GM23338 (cell line): Measurements from ENCODE around the gene APCS. TPM values are rescaled to one million over a fixed set of nuclear protein-coding genes. Genes with fewer than 3 reads are reported as not detected.

Experiments used
- ATAC-seq: fragments of 200-7000 bp; cut with Tn5 transposase; 3 replicates; pipeline ENCODE4 v1.9.1; 2020
- DNase-seq: peaks from one replicate; pipeline ENCODE4 v3.0.0-alpha.2; 2015; ENCODE audit warnings: low spot score
- H2AFZ ChIP-seq: fragments of 200-600 bp; sonication (generic); 2 replicates; pipeline ENCODE4 v1.8.0; 2016; ENCODE audit warnings: antibody characterized with exemption, mild to moderate bottlenecking, moderate library complexity
- H3F3A ChIP-seq: fragments of 200-600 bp; sonication (generic); replicated peaks from 2 replicates; pipeline ENCODE4 v1.8.0; 2017; ENCODE audit warnings: antibody characterized with exemption, mixed run types, low read depth
- H3K27ac ChIP-seq: fragments of 200-600 bp; sonication (generic); 2 replicates; pipeline ENCODE4 v1.6.1; 2016; ENCODE audit warnings: low read depth
- H3K27me3 ChIP-seq: fragments of 200-600 bp; sonication (generic); 2 replicates; pipeline ENCODE4 v1.8.0; 2016; ENCODE audit warnings: mild to moderate bottlenecking, mixed run types, moderate library complexity; ENCODE audit not compliant: insufficient read depth
- H3K36me3 ChIP-seq: fragments of 200-600 bp; sonication (generic); 2 replicates; pipeline ENCODE4 v1.8.0; 2016; ENCODE audit warnings: mild to moderate bottlenecking; ENCODE audit not compliant: insufficient read depth
- H3K4me1 ChIP-seq: fragments of 200-600 bp; sonication (generic); 2 replicates; pipeline ENCODE4 v1.8.0; 2016; ENCODE audit warnings: mild to moderate bottlenecking, moderate library complexity; ENCODE audit not compliant: insufficient read depth
- H3K4me2 ChIP-seq: fragments of 200-600 bp; sonication (generic); 2 replicates; pipeline ENCODE4 v1.7.1; 2017; ENCODE audit warnings: mixed run types
- H3K4me3 ChIP-seq: fragments of 200-600 bp; sonication (generic); 2 replicates; pipeline ENCODE4 v1.6.1; 2016; ENCODE audit warnings: mixed run types
- H3K79me2 ChIP-seq: fragments of 200-600 bp; sonication (generic); replicated peaks from 2 replicates; pipeline ENCODE4 v1.8.0; 2017; ENCODE audit warnings: mild to moderate bottlenecking; ENCODE audit not compliant: insufficient read depth
- H3K9me2 ChIP-seq: fragments of 200-600 bp; sonication (generic); 2 replicates; pipeline ENCODE4 v1.8.0; 2017; ENCODE audit not compliant: insufficient read depth
- H4K20me1 ChIP-seq: fragments of 200-600 bp; sonication (generic); replicated peaks from 2 replicates; pipeline ENCODE4 v1.8.0; 2017; ENCODE audit warnings: mild to moderate bottlenecking; ENCODE audit not compliant: insufficient read depth
- H3K27ac Mint-ChIP-seq: 2 replicates; pipeline ENCODE4 v1.8.0; 2020; ENCODE audit warnings: inconsistent platforms, mild to moderate bottlenecking, moderate library complexity, mixed read lengths
- H3K27me3 Mint-ChIP-seq: 3 replicates; pipeline ENCODE4 v1.8.0; 2022; ENCODE audit warnings: low read depth, mild to moderate bottlenecking, moderate library complexity, mixed read lengths, inconsistent platforms; ENCODE audit not compliant: insufficient read depth, poor library complexity
- H3K36me3 Mint-ChIP-seq: 3 replicates; pipeline ENCODE4 v1.8.0; 2021; ENCODE audit warnings: low read depth, mild to moderate bottlenecking, inconsistent platforms, moderate library complexity, mixed read lengths
- H3K4me1 Mint-ChIP-seq: 3 replicates; pipeline ENCODE4 v1.8.0; 2020; ENCODE audit warnings: mild to moderate bottlenecking, inconsistent platforms, mixed read lengths
- H3K4me3 Mint-ChIP-seq: 3 replicates; pipeline ENCODE4 v1.8.0; 2021; ENCODE audit warnings: moderate library complexity, mild to moderate bottlenecking, inconsistent platforms, mixed read lengths
- H3K9me3 Mint-ChIP-seq: 3 replicates; pipeline ENCODE4 v1.8.0; 2020; ENCODE audit warnings: moderate library complexity, mild to moderate bottlenecking, inconsistent platforms, mixed read lengths
- CTCF ChIP-seq, 2 experiments: fragments of 200-600 bp in 1 of 2; sonication (generic) in 1 of 2; conservative IDR thresholded peaks; 2 replicates each; pipeline versions ENCODE4 v1.5.1 to v1.6.1; 2016 to 2017; ENCODE audit warnings: antibody characterized with exemption in 2 of 2, low read depth in 2 of 2, mild to moderate bottlenecking in 2 of 2, moderate library complexity in 1 of 2
- POLR2AphosphoS5 ChIP-seq: IDR thresholded peaks from 2 replicates; pipeline ENCODE4 v1.6.1; 2016; ENCODE audit warnings: antibody characterized with exemption, low read depth
- ZNF462 ChIP-seq: fragments of 250-450 bp; sonication (Bioruptor Pico); IDR thresholded peaks from 2 replicates; pipeline ENCODE4 v1.5.0; 2020; ENCODE audit warnings: mild to moderate bottlenecking, moderate library complexity
- long read RNA-seq: library from polyadenylated mRNA; unstranded; transcript quantifications from one replicate; pipeline ENCODE4 v2.0.0, GENCODE V29; 2020; ENCODE audit not compliant: unreplicated experiment
- polyA plus RNA-seq: library from polyadenylated mRNA; unstranded; fragments of >200 nt; fragmentation: Nextera tagmentation; extraction: Ambion mirVana; gene quantifications from 2 replicates; pipeline ENCODE4 v1.2.1, GENCODE V29; 2016
- total RNA-seq: library from RNA; depleted of rRNA; stranded (reverse); fragments of >200 nt; shearing (Covaris generic); gene quantifications from 2 replicates; pipeline ENCODE4 v1.2.3, GENCODE V29; 2014; rRNA removed
- TF ChIP-seq, protein P1 (sequence below): IDR thresholded peaks from one replicate; pipeline ENCODE4 v1.6.1; 2018; ENCODE audit warnings: antibody characterized with exemption; ENCODE audit not compliant: unreplicated experiment

Gene APCS
- total RNA-seq (not detected in 2 replicates), polyA plus RNA-seq (not detected in 2 replicates)
- long read RNA-seq = 0 reads

- H3F3A ChIP-seq = no peaks in the 10 kb centered on the region
- H3K4me3 ChIP-seq = no peak within 1 kb of the TSS
- TF ChIP-seq CTCF (conservative IDR thresholded peaks at IDR 0.05; ENCODE audit: low read depth in 2 of 2) = peak; percentile 13 to 33; a peak in 2 of 4 replicates
- TF ChIP-seq, protein P1, sequence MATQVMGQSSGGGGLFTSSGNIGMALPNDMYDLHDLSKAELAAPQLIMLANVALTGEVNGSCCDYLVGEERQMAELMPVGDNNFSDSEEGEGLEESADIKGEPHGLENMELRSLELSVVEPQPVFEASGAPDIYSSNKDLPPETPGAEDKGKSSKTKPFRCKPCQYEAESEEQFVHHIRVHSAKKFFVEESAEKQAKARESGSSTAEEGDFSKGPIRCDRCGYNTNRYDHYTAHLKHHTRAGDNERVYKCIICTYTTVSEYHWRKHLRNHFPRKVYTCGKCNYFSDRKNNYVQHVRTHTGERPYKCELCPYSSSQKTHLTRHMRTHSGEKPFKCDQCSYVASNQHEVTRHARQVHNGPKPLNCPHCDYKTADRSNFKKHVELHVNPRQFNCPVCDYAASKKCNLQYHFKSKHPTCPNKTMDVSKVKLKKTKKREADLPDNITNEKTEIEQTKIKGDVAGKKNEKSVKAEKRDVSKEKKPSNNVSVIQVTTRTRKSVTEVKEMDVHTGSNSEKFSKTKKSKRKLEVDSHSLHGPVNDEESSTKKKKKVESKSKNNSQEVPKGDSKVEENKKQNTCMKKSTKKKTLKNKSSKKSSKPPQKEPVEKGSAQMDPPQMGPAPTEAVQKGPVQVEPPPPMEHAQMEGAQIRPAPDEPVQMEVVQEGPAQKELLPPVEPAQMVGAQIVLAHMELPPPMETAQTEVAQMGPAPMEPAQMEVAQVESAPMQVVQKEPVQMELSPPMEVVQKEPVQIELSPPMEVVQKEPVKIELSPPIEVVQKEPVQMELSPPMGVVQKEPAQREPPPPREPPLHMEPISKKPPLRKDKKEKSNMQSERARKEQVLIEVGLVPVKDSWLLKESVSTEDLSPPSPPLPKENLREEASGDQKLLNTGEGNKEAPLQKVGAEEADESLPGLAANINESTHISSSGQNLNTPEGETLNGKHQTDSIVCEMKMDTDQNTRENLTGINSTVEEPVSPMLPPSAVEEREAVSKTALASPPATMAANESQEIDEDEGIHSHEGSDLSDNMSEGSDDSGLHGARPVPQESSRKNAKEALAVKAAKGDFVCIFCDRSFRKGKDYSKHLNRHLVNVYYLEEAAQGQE = no peak
- Mint-ChIP-seq H3K36me3 (no peaks in the 10 kb centered on the region), H3K4me1 (no peaks in the 10 kb centered on the region), H3K27me3 (no peaks in the 10 kb centered on the region), H3K9me3 (no peaks in the 10 kb centered on the region), H3K4me3 (no peak within 1 kb of the TSS), H3K27ac (no peak within 1 kb of the TSS)
- no peak within 1 kb of the TSS for H3K27ac ChIP-seq
- peak; percentile 26 for DNase-seq
- no peaks in the 10 kb centered on the region for H3K9me2 ChIP-seq
- H3K27me3 ChIP-seq = no peaks in the 10 kb centered on the region
- H3K79me2 ChIP-seq = no peaks in the 10 kb centered on the region
- H3K4me1 ChIP-seq = no peaks in the 10 kb centered on the region
- H2AFZ ChIP-seq = no peak within 1 kb of the TSS
- ATAC-seq = peak; percentile 80
- H4K20me1 ChIP-seq = no peaks in the 10 kb centered on the region
- no peaks in the 10 kb centered on the region for H3K36me3 ChIP-seq
- H3K4me2 ChIP-seq = no peak within 1 kb of the TSS
These were observed at the start of gene APCS for GRCh38 chr1:159587461-159587951. APCS (plus strand) TSS chr1:159587826; CDS start chr1:159587922, 96 bp downstream.

DNA sequence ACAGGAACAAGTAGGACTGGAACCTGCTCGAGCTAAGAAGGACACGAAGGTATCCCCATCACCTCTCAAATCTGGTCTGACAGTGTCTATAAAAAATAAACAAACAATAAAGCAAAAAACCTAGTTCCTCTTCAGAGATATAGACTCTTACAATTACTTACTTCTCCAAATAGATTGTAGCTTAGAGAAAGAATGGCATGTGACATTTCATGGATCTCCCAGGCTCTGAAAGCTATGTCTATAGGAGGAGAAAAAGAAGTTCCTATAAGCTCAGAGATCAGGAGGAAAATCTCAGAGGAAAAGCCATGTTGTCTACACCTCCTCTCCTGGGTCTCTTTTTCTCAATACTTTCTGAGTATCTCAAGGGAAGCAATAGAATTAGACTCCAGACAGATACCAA lies 39.5 kb upstream of the APCS start:
- Histone ChIP-seq H3K4me1 (no peaks in the 10 kb centered on the region), H3F3A (no peaks in the 10 kb centered on the region), H3K36me3 (no peaks in the 10 kb centered on the region), H3K79me2 (no peaks in the 10 kb centered on the region), H3K4me2 (no peak overlapping the region), H3K27me3 (no peaks in the 10 kb centered on the region), H2AFZ (no peak overlapping the region), H3K9me2 (peaks cover 6% of the 10 kb centered on the region; the same call in 1 of the 2 replicates), H3K27ac (no peak overlapping the region), H3K4me3 (no peak overlapping the region), H4K20me1 (no peaks in the 10 kb centered on the region)
- no peak overlapping the region for H3K4me3 Mint-ChIP-seq
- no peak for DNase-seq
- no peak for ATAC-seq
- H3K27ac Mint-ChIP-seq = no peak overlapping the region
- H3K9me3 Mint-ChIP-seq = no peaks in the 10 kb centered on the region
- H3K27me3 Mint-ChIP-seq = no peaks in the 10 kb centered on the region
- no peaks in the 10 kb centered on the region for H3K36me3 Mint-ChIP-seq
- H3K4me1 Mint-ChIP-seq = no peaks in the 10 kb centered on the region
- TF ChIP-seq ZNF462 = no peak
- no peak for TF ChIP-seq POLR2AphosphoS5
- TF ChIP-seq, protein P1 = no peak
